Gastrocnemius medialis (tissue), 4 donors: Measurements from ENCODE around the gene RUNX3.

Experiments used
- POLR2A ChIP-seq, 2 donors: fragments of 450-650 bp; IDR thresholded peaks; one replicate each; pipeline ENCODE4 v1.6.1; 2017; ENCODE audit warnings: antibody characterized with exemption in 2 of 2, mild to moderate bottlenecking in 2 of 2, moderate library complexity in 2 of 2
- TF ChIP-seq, protein P1 (sequence below), 5 experiments: fragments of 450-650 bp in 3 of 5; fragments of 200-600 bp in 2 of 5; sonication (generic) in 2 of 5; IDR thresholded peaks in 4 of 5; conservative IDR thresholded peaks in 1 of 5; 1 replicate in 4 of 5; 2 replicates in 1 of 5; pipeline ENCODE4 v1.5.1; 2016 to 2019; ENCODE audit warnings: antibody characterized with exemption in 5 of 5, mild to moderate bottlenecking in 3 of 5, moderate library complexity in 3 of 5

DNA sequence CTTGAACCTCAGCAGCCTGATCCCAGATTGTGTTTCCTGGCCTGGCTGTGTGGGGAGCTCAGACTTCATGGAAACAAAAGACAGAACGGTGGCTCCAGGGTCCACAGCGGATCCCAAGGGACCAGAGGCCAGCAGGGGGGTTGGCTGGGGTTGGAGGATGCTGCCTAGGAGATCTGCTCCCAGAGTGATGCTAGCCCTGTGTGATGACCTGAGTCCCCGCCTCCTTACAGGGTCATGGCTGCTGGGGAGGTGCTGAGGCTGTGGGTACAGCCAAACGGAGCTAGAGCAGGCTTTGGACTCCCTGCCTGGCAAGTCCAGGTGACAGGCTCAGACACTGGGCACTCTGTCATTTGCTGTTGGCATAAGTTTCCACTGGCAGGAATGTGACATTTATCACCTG, 11.5 kb upstream of the RUNX3 start:
- TF ChIP-seq, protein P1, sequence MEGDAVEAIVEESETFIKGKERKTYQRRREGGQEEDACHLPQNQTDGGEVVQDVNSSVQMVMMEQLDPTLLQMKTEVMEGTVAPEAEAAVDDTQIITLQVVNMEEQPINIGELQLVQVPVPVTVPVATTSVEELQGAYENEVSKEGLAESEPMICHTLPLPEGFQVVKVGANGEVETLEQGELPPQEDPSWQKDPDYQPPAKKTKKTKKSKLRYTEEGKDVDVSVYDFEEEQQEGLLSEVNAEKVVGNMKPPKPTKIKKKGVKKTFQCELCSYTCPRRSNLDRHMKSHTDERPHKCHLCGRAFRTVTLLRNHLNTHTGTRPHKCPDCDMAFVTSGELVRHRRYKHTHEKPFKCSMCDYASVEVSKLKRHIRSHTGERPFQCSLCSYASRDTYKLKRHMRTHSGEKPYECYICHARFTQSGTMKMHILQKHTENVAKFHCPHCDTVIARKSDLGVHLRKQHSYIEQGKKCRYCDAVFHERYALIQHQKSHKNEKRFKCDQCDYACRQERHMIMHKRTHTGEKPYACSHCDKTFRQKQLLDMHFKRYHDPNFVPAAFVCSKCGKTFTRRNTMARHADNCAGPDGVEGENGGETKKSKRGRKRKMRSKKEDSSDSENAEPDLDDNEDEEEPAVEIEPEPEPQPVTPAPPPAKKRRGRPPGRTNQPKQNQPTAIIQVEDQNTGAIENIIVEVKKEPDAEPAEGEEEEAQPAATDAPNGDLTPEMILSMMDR (IDR thresholded peaks at IDR 0.05 in 4 of 5, conservative IDR thresholded peaks at IDR 0.05 in 1 of 5), result no peak
- no peak for TF ChIP-seq POLR2A (IDR thresholded peaks at IDR 0.05)
